GM18502 (cell line): ENCODE results near the gene PYGM.

ENCODE experiments used
- ATAC-seq: cut with Tn5 transposase; IDR thresholded peaks from one replicate; pipeline ENCODE4 v1.9.1; 2021; ENCODE audit warnings: mild to moderate bottlenecking; ENCODE audit not compliant: unreplicated experiment, poor library complexity

The PYGM gene

DNA sequence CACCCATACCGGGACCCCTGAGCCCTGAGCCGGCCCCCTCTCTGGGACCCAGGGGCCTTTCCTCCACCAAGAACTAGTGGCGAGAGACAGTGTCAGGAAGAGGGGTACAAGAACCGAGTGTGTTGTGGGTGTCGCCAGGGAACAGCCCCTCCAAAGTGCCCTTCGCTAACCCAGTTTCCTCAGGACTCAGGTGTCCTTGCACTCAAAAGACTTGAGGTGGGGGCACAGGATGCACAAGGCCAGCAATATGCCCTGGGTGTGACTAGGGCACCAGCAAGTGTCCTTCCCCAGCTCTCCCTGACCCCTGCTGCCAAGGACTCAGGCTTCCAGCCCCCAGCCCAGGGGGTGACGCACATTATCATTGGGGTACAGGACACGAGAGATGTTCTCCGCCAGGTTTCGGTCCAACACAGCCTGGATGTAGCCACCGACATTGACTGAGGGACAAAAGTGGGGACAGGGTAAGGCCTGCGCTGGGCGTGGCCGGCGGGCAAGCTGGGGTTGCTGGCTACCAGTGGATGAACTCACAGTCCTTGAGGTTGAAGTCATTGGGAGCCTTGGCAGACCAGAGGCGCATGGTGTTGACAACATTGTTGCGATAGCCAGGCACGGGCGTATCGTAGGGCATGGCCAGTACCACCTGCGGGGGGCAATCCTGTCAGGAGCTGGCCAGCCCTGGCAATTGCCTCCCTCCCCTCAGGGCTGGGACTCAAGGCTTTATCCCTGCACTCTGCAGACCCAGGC is 4.7 kb downstream of the PYGM start:
- no peak for ATAC-seq

DNA sequence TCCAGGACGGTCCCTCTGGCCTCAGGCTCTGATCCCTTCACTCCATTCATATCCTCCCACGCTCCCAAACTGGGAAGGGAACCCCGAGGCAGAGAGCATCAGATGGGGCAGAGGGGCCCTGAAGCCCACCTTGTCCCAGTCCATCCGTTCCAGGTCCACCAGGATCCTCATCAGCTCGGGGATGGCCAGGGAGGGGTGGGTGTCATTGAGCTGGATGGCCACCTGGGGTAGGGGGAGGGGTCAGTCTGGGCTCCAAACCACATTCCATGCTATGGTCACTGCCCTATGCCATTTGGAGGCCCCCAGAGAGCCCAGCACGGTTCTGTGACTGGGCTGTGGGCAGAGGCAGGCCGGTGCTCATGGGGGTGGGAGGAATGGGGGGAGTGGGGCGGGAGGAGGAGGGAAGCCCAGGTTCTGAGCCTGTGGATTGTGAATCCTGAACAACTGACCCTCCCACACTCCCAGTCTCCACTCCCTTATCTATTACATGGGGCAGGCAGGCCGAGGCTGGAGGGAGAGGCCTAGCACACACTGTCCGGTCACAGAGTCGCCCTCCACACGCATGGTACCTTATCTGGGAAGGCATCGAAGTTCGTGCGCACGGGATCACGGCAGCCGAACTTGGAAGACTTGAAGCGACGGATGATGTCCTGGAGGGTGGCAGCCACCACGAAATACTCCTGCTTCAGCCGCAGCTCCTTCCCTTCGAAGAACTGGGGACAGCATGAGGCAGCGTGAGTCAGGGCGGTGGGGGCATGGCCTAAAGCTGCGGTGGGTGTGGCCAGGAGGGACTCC is 5.5 kb downstream of the PYGM start:
- ATAC-seq = no peak

DNA sequence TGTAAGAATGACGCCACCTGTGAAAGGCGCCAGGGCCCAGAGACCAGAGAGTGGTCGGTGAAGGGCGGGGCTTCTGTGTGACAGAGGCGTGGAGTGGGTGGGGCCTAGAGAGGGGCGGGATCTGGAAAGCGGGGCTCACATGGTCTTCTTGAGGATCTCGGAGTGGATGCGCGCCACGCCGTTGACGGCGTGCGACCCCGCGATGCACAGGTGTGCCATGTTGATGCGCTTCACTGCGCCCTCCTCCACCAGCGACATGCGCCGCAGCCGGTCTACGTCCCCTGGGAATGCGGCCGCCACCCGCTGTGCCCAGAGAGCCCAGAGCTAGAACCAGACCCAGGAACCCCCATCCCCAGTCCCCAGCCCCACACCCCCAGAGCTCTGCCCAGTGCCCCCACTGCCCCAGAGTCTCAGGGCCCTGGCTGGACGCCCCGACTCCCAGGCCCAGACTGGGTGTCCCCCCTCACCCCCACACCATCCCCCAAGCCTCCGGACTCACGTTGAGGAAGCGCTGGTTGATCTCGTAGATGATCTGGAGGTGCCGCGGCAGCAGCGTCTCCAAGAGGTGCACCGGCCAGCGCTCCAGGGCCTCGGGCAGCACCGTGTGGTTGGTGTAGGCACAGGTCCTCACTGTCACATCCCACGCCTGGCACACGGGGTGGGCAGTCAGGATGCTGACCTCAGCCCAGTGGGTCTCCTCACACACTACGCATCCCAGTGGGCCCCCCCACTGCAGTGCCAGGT is 6.2 kb downstream of the PYGM start:
- ATAC-seq = no peak

DNA sequence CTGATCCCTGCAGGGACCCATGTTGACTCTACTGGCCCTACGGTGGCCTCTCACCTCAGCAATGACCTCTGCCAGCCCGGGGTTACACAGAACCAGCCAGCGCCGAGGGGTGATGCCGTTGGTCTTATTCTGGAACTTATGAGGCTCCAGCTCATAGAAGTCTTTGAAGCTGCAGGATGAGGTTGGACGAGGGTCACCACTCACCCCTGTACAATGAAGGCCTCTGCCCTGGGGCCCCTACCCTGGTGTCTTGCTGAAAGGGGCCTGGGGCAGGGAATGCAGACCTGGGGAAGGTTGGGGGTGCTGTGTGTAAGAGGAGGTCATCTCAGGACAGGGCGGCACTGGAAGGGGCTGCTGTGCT is 6.8 kb downstream of the PYGM start:
- ATAC-seq = no peak

DNA sequence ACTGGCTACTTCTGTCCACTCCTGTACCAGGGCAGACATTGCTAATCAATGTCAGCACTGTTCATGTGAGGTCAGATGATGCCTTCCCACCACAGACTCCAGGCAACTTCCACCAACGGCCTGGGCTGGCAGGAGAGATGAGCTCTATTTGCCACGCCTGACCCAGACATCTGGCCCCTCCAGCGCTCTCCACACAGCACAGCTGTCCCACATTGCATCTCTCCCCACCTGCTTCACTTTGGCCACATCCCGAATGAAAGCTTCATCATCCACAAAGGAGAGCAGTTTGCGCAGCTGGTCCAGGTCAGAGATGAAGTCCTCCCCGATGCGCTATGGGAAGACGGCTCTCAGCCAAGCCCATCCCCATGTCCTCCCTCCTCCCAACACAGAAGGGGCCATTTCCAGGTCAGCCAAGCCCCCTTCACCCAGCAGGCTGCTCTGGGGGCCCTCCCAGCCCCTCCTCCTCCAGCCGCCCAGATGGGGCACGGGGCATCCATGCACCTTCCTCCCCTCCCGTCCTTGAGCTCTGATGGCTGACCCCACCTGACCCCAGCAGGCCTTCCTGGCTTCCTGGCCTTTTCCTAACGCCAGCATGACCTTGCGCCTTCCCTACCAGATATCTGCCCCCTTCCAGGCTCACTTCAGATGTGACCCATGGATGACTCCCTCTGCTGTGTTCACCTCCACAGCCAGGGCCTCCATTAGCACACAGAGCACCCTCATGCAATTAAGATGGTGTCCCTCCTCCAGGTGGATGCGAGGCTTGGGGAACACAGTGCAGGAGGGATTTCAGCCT is 7.4 kb downstream of the PYGM start:
- no peak for ATAC-seq

DNA sequence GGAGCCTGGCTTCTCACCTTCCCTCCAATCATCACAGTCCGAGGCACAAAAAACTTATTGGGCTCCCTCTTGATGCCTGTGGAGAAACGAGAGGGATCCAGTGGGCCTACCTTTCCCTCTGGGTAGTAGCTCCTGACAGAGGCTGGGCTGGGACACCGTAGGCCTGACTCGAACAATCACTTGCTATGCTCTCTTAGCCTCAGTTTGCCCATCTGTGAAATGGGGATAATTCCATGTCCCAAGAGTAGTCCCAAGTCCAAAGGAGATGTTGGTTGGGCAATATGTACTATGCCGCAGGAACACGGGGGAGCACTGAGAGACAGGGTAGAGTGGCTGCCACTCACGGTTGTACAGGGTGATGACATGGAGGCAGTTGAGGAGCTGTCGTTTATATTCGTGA is 8.2 kb downstream of the PYGM start:
- ATAC-seq = no peak

DNA sequence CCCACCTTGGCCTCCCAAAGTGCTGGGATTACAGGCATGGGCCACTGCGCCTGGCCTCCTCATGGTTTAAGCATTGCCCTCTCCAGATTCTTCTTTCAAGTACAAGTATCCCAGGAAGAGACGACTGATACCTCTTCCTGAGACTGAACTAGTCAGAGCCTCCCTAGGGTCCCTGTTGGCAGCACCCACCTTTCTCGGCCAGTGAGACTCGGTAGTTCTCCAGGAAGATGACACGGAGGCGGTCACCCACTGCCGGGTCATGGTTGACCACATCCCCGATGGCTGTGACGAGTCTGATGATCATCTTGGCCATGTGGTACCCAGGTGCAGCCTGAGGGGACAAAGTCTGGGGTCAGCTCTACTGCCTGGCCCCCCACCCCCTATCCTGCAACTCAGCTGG is 8.6 kb downstream of the PYGM start:
- ATAC-seq = no peak

DNA sequence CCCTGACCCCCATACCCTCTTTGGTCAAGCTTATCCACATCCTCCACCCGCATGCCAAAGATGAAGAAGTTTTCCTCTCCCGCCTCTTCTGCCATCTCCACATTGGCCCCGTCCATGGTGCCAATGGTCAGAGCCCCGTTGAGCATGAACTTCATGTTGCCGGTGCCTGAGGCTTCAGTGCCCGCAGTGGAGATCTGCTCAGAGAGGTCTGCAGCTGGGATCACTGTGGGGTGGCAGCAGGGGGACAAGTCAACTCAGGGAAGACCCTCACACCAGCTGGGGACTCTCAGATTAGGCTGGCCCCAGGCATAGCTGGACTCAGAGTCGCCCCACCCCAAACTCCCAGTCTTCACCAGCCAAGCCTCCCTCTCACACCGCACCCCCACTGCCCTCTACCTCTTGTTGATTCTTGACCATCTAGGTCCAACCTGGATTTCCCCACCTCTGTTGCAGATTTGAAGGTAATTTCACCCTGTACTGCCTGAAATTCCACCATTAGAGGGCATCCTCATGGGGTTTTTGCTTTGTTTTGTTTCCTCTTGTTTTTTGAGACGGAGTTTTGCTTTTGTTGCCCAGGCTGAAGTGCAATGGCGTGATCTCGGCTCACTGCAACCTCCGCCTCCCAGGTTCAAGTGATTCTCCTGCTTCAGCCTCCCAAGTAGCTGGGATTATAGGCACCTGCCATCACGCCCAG is 9.3 kb downstream of the PYGM start:
- no peak for ATAC-seq

DNA sequence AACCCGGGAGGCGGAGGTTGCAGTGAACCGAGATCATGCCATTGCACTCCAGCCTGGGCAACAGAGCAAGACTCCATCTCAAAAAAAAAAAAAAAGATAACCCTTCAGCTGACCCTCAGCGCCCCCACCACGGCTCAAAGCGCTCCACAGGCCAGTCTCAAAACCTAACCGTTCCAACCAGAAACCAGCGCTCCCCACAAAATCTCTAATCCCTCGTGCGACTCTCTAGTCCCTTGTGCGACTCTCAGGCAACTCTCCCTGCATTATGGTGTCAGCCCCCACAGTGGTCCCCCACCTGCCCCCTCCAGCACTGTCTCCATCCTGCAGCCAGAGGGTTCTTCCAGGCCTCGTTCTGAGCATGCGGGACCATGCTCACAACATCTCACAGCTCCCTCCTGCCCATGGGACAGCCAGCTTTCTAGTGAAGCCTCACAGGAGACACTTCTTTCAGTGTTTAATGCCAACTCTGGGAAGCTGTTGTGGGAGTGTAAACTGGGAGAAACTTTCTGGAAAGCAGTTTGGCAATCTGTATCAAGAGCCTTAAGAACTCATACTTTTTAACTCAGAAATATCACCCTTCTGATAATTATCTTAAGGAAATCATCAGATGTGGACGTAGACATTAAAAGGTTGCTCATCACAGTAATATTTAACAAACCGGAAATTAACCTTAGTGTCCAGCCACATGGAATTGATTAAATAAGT is 11.7 kb downstream of the PYGM start:
- no peak for ATAC-seq

DNA sequence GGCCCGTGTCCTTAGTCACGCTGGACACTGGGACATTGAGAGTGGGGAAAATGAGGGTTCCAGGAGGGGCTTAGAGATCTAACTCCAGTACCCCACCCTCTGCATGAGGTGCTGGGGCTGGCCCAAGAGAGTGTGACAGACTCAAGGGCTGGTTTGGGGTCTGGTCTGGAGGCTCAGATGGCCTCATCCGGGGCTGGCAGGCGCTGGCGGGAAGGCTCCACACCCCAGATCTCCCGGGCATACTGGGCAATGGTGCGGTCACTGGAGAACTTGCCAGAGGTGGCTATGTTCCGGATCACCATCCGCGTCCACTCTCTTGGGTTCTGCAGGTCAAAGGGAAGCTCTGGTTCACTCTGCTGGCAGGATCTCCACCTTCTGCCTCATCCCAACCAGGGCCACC is 13.3 kb downstream of the PYGM start:
- ATAC-seq = no peak

DNA sequence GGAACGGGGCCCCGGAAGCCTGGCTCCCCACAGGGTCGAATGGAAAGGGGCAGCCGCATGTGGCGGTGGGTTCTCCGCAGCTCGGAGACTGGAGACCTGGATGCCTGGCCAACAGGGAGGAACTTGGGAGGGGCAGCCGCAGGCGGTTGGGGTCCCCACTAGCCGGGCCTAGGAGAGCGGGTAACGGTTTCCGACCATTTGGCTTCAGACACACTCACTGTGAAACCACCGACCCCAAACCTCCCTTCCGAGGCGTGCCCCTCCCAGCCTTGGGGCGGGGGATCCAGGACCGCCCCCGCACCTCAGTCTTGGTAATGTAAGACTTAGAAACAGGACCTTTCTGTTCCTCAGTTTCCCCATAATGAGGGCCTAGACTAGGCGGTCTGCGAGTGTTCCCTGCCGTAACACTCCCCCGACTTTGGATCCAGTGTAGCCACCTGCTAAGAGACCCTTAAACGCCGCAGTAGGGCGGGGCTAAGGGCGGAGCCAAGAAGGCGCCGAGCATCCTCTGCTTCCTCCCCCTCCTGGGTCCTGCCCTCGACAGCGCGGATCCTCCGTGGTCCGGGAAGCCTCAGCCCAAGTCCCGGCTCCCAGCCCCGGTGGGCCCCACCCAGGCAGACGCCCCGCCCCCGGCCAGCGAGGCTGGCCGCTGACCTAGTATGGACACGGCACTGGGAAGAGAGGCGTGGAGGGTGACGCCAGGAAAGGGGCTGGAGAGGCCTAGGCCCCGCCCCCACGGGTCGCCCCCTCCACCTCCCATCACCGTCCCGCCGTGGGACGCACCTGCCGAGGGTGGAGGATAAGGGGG is 14.0 kb downstream of the PYGM start:
- ATAC-seq = no peak

DNA sequence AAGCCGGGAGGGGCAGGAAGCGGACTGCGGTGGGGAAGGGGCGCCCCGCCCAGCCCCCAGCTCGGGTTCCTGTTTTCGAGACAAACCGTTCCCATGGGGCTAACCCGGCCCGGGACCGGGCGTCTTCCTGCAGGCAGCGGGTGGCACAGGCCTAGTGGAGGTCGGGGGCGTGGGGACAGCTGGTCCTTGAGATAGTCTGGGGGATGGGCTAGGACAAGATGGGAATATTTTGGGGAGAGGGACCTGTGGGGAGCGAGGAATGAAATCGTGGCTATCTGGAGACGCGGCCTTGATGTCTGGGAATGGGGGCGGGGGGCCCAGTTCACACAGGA is 14.6 kb downstream of the PYGM start:
- no peak for ATAC-seq

DNA sequence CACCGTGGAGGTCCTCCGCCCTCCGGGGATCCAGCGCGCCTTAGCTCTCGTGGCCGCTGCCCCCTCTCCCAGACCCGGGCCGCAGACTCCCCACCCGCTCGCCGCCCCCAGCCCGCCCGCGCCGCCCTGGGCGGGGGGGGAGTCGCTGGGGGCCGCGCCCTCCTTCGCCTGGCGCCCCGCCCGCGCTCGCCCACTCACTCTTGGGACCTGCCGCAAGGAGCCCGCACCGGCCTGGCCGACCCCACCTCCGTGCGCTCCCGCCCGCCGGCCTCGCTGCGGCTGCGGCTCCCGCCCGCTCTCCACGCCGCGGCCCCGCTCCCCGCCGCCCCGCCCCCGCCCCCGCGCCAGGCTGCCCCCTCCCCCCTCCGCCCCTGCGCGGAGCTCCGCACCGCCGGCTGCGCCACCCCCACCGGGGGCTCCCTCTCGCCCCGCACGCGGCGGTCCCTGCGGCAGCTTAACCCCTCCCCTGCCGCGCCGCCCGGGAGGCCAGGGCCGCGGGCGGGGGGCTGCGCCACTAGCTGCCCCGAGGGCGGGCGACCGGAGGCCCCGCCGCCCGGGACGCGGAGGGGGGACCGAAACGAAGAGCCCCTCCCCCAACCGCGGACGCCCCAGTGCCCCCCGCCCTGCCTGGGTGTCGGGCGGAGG is 15.1 kb downstream of the PYGM start:
- ATAC-seq = no peak

DNA sequence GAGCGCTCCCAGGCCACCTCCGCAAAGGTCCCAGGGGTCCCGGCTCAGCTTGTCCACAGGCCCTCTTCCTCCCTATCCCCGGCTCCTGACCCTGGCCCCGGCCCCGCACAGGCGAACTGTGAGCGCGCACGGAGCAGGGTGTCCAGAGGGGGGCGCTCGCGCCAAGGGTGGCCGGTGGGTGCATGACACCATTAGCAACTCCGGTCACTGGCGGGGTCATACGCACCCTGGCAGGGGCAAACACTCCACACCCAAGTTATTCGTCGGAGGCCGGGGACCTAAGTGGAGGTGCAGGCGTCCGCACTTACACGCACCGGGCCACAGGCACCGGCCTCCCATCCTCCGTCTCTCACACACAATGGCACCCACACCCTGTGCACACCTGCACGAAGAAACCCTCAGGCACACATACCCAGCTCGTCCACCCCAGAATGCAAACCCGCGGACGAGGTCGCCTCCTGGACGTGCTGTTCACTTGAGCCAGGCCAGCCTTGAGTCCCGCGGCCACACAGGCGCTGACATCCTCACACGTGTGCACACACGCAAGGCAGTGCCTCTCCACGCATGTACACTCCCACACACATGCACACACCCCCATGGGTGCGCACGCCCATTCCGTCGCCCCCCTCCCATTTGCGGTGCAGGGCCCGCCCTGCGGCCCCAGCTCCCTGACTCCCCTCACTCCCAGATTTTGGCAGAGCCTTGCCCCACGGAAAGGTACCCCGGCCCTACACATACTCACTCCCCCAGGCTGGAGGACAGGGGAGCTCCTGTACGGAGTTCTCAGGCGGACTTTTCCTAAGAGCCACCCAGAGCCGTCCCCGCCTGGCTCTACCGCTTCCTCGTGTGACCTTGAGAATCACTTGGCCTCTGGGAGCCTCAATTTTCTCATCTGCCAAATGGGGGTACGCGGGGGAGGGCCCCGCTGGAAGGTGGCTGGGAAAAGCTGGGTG is 15.9 kb downstream of the PYGM start, which contains the start of gene RASGRP2:
TSS of gene RASGRP2 (minus strand) at position 552 of the 953 bp plus-strand sequence. CDS start 1,276 bp downstream, outside the sequence.
- no peak for ATAC-seq

DNA sequence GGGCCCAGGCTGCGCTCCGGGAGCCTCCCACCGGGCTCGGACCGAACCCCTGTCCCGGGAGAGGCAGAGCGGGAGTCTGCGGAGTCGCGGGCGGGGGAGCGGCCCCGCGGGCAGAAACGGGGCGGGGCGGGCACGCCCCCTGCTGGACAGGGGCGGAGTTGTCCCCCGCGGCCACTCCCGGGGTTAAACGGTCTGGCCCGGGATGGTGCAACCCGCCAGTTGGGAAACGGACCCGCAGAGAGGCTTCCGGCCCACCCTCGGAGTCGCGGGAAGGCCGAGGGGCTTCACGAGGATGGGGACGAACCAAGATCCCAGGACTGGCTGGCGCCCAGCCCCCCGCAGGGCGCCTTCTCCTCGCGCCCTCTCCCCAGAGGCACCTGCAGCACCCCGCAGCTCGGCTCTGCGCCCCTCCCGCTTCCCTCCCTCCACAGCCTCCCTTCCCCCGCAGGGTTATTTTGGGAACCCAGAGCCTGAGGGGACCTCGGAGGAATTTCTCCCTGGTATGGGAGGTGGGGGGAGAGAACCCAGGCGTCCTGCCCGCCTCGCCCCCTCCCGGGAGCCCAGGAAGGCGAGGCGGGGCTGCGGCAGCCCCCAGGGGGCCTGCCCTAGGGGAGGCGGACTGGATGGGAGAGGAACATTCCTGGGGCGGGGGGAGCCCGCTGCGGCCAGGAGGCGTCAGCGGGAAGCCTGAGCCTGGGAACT is 16.7 kb downstream of the PYGM start:
- no peak for ATAC-seq
